Measurements from ENCODE around the gene RPS19BP1. TPM values are rescaled to one million over a fixed set of nuclear protein-coding genes. Genes with fewer than 3 reads are reported as not detected.

The RPS19BP1 gene
- total RNA-seq, 2 donors from 2014 or later = 61.4 to 111 TPM

DNA sequence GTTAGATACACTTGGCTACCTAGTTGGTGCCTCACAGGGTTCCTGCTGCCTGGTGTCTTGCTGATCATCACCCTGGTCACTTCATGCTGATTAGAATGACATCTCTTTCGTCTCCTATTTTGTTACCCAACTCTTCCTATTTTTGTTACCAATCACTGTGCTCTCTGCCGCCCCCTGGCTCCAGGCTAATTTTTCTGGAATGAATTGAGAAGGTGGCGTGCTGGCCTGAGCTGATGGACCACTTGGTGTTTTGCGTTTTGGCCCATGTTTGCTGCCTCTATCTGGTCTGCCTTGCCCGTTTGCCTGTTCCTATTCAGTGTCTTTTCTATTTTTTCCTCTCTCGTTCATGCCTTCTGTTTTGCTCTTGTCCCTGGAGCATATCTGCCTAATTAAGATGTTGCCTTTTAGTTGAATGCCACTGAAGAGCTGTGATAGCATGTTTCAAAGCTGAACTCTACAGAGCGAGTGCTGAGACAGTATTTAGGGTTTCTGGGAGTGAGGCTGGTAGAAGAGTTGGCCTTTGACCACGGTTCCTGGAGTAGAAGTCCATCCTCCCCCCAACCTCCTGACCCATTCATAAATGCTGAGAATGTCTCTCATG lies 18.1 kb downstream of the RPS19BP1 start:
- TF ChIP-seq, protein P1, sequence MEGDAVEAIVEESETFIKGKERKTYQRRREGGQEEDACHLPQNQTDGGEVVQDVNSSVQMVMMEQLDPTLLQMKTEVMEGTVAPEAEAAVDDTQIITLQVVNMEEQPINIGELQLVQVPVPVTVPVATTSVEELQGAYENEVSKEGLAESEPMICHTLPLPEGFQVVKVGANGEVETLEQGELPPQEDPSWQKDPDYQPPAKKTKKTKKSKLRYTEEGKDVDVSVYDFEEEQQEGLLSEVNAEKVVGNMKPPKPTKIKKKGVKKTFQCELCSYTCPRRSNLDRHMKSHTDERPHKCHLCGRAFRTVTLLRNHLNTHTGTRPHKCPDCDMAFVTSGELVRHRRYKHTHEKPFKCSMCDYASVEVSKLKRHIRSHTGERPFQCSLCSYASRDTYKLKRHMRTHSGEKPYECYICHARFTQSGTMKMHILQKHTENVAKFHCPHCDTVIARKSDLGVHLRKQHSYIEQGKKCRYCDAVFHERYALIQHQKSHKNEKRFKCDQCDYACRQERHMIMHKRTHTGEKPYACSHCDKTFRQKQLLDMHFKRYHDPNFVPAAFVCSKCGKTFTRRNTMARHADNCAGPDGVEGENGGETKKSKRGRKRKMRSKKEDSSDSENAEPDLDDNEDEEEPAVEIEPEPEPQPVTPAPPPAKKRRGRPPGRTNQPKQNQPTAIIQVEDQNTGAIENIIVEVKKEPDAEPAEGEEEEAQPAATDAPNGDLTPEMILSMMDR (IDR thresholded peaks at IDR 0.05) = peak; percentile 61
- intact Hi-C loops (cut with DNase I) = no loop called here
- no peak overlapping the region for H3K27ac ChIP-seq
- DNase-seq = peak; percentile 74
- H3K4me3 ChIP-seq = no peak overlapping the region
- peaks cover 12% of the 10 kb centered on the region for H3K36me3 ChIP-seq
- no peak overlapping the region for H3K9ac ChIP-seq (ENCODE audit: low read depth in 2 of 2, low read length in 2 of 2)
- no peaks in the 10 kb centered on the region for H3K27me3 ChIP-seq
- H3K9me3 ChIP-seq = no peaks in the 10 kb centered on the region
- peaks cover 5% of the 10 kb centered on the region for H3K4me1 ChIP-seq

DNA sequence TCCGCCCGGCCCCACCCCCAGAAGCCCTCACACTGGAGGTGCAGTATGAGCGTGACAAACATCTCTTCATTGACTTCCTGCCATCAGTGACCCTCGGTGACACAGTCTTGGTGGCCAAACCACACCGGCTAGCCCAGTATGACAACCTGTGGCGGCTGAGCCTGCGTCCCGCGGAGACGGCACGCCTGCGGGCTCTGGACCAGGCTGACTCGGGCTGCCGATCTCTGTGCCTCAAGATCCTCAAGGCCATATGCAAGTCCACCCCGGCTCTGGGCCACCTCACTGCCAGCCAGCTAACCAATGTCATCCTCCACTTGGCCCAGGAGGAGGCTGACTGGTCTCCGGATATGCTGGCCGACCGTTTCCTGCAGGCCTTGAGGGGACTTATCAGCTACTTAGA lies 18.8 kb downstream of the RPS19BP1 start:
- DNase-seq = no peak
- no peaks in the 10 kb centered on the region for H3K9me3 ChIP-seq
- TF ChIP-seq, protein P1 (IDR thresholded peaks at IDR 0.05) = no peak
- H3K27me3 ChIP-seq = no peaks in the 10 kb centered on the region
- H3K27ac ChIP-seq = no peak overlapping the region
- peaks cover 12% of the 10 kb centered on the region for H3K36me3 ChIP-seq
- no peak overlapping the region for H3K4me3 ChIP-seq
- intact Hi-C loops (cut with DNase I) = no loop called here
- no peak overlapping the region for H3K9ac ChIP-seq (ENCODE audit: low read depth in 2 of 2, low read length in 2 of 2)
- H3K4me1 ChIP-seq = peaks cover 2% of the 10 kb centered on the region

DNA sequence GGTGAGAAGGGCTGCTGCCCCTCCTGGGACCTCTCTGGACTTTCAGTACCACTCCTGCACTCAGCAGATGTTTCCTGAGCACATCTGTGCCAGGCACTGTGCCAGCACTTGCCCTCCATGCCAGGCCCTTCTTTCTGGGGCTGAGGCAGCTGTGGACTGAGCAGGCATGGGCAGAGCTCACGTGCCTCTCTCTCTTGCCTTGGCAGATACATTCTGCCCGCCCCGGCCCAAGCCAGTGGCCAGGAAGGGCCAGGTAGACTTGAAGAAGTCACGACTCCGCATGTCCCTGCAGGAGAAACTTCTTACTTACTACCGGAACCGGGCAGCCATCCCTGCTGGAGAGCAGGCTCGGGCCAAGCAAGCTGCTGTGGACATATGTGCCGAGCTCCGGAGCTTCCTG lies 20.5 kb downstream of the RPS19BP1 start:
- Histone ChIP-seq H3K9ac (ENCODE audit: low read depth in 2 of 2, low read length in 2 of 2) (no peak overlapping the region), H3K27ac (no peak overlapping the region), H3K4me3 (no peak overlapping the region), H3K27me3 (no peaks in the 10 kb centered on the region), H3K36me3 (peaks cover 12% of the 10 kb centered on the region), H3K9me3 (no peaks in the 10 kb centered on the region), H3K4me1 (no peaks in the 10 kb centered on the region)
- DNase-seq = no peak
- TF ChIP-seq, protein P1 (IDR thresholded peaks at IDR 0.05) = no peak
- intact Hi-C loops (cut with DNase I) = no loop called here

- Histone ChIP-seq H3K9ac (ENCODE audit: low read depth in 2 of 2, low read length in 2 of 2) (no peak overlapping the region), H3K36me3 (peaks cover 19% of the 10 kb centered on the region)
- intact Hi-C loops (cut with DNase I) = no loop called here
These were observed 21.3 kb downstream of the RPS19BP1 start for GRCh38 chr22:39511226-39511625.

GRCh38 chr22:39510529-39511149 lies 21.9 kb downstream of the RPS19BP1 start:
- no peak overlapping the region for H3K27ac ChIP-seq
- no peak overlapping the region for H3K9ac ChIP-seq (ENCODE audit: low read depth in 2 of 2, low read length in 2 of 2)
- no peak for DNase-seq
- intact Hi-C loops (cut with DNase I) = no loop called here
- TF ChIP-seq, protein P1 (IDR thresholded peaks at IDR 0.05) = no peak
- no peak overlapping the region for H3K4me3 ChIP-seq
- no peaks in the 10 kb centered on the region for H3K4me1 ChIP-seq
- peaks cover 24% of the 10 kb centered on the region for H3K36me3 ChIP-seq
- no peaks in the 10 kb centered on the region for H3K9me3 ChIP-seq
- H3K27me3 ChIP-seq = no peaks in the 10 kb centered on the region

More at GRCh38 chr22:39511226-39511625, 21.3 kb downstream of the RPS19BP1 start:
- TF ChIP-seq, protein P1 (IDR thresholded peaks at IDR 0.05) = no peak
- no peaks in the 10 kb centered on the region for H3K27me3 ChIP-seq
- no peak overlapping the region for H3K4me3 ChIP-seq
- no peak for DNase-seq
- no peaks in the 10 kb centered on the region for H3K9me3 ChIP-seq
- no peaks in the 10 kb centered on the region for H3K4me1 ChIP-seq
- H3K27ac ChIP-seq = no peak overlapping the region
